Gastrocnemius medialis (tissue), 4 donors: ENCODE measurements around the gene KIAA0319L.

Experiments
- POLR2A ChIP-seq, 2 donors: fragments of 450-650 bp; IDR thresholded peaks; one replicate each; pipeline ENCODE4 v1.6.1; 2017; ENCODE audit warnings: antibody characterized with exemption in 2 of 2, mild to moderate bottlenecking in 2 of 2, moderate library complexity in 2 of 2
- TF ChIP-seq, protein P1 (sequence below), 5 experiments: fragments of 450-650 bp in 3 of 5; fragments of 200-600 bp in 2 of 5; sonication (generic) in 2 of 5; IDR thresholded peaks in 4 of 5; conservative IDR thresholded peaks in 1 of 5; 1 replicate in 4 of 5; 2 replicates in 1 of 5; pipeline ENCODE4 v1.5.1; 2016 to 2019; ENCODE audit warnings: antibody characterized with exemption in 5 of 5, mild to moderate bottlenecking in 3 of 5, moderate library complexity in 3 of 5

DNA sequence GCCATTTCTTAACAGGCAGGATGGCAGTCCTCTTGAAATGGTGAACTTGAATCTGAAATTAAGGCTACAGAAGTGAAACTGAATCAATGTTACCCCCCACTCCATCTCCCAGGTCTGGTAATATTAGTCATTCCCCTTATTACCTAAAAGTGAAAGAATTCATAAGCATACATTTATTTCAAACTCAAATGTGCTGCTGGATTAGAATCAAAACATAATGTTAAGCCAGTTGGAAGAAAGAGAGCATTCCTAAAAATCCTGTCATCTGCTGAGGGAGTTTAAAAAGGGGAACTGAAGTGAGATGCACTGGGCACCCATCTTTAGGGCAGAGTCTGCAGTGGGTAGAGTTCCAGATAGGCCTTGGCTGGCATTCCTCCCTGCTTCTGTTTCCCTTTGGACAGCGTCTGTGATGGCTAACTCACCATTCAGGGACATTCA, 17.4 kb downstream of the KIAA0319L start:
- TF ChIP-seq, protein P1, sequence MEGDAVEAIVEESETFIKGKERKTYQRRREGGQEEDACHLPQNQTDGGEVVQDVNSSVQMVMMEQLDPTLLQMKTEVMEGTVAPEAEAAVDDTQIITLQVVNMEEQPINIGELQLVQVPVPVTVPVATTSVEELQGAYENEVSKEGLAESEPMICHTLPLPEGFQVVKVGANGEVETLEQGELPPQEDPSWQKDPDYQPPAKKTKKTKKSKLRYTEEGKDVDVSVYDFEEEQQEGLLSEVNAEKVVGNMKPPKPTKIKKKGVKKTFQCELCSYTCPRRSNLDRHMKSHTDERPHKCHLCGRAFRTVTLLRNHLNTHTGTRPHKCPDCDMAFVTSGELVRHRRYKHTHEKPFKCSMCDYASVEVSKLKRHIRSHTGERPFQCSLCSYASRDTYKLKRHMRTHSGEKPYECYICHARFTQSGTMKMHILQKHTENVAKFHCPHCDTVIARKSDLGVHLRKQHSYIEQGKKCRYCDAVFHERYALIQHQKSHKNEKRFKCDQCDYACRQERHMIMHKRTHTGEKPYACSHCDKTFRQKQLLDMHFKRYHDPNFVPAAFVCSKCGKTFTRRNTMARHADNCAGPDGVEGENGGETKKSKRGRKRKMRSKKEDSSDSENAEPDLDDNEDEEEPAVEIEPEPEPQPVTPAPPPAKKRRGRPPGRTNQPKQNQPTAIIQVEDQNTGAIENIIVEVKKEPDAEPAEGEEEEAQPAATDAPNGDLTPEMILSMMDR (IDR thresholded peaks at IDR 0.05 in 4 of 5, conservative IDR thresholded peaks at IDR 0.05 in 1 of 5) = no peak
- no peak for TF ChIP-seq POLR2A (IDR thresholded peaks at IDR 0.05)
